Cerebellar nuclear complex (tissue), 1 donor: ENCODE measurements around the gene CMSS1.

Experiments
- DNase-seq, 2 experiments: peaks; one replicate each; lab custom pipeline; 2025; lab: John Stamatoyannopoulos, UW

Gene CMSS1

GRCh38 chr3:99903869-99904268 is 86.2 kb downstream of the CMSS1 start:
- no peak for DNase-seq

- no peak for DNase-seq
Measured at GRCh38 chr3:99907959-99908544, 90.4 kb downstream of the CMSS1 start.

- no peak for DNase-seq
Measured at GRCh38 chr3:99909714-99910495, 92.2 kb downstream of the CMSS1 start.

GRCh38 chr3:99910752-99911290 is 93.2 kb downstream of the CMSS1 start:
- no peak for DNase-seq

GRCh38 chr3:99911433-99911832 is 93.8 kb downstream of the CMSS1 start:
- DNase-seq: no peak

- DNase-seq: no peak
Measured at GRCh38 chr3:99915906-99916432, 98.3 kb downstream of the CMSS1 start.

- DNase-seq: no peak
Measured at GRCh38 chr3:99918715-99919114, 101.1 kb downstream of the CMSS1 start.

- DNase-seq: no peak
Measured at GRCh38 chr3:99919694-99920093, 102.0 kb downstream of the CMSS1 start.

- no peak for DNase-seq
Measured at GRCh38 chr3:99920481-99921376, 103.1 kb downstream of the CMSS1 start.

GRCh38 chr3:99921377-99921695 is 103.7 kb downstream of the CMSS1 start:
- DNase-seq: no peak

- DNase-seq: no peak
Measured at GRCh38 chr3:99921986-99922385, 104.3 kb downstream of the CMSS1 start.

GRCh38 chr3:99923873-99924272 is 106.2 kb downstream of the CMSS1 start:
- no peak for DNase-seq

GRCh38 chr3:99925584-99926230 is 108.0 kb downstream of the CMSS1 start:
- peak; percentile 30 to 35 for DNase-seq

GRCh38 chr3:99927671-99928457 is 110.2 kb downstream of the CMSS1 start:
- DNase-seq: no peak

GRCh38 chr3:99928771-99929744 is 111.4 kb downstream of the CMSS1 start:
- no peak for DNase-seq

GRCh38 chr3:99929745-99930139 is 112.1 kb downstream of the CMSS1 start:
- DNase-seq: no peak

GRCh38 chr3:99931059-99931458 is 113.4 kb downstream of the CMSS1 start:
- no peak for DNase-seq

GRCh38 chr3:99933971-99934750 is 116.5 kb downstream of the CMSS1 start:
- no peak for DNase-seq
